22Rv1 (cell line): ENCODE results near the gene FHIT.

Source experiments
- H3K27ac ChIP-seq: fragments of 450-650 bp; 2 replicates; pipeline ENCODE4 v1.5.1; 2017
- ZFX ChIP-seq: fragments of 450-650 bp; IDR thresholded peaks from 2 replicates; pipeline ENCODE4 v1.6.1; 2017; ENCODE audit warnings: antibody characterized with exemption, borderline replicate concordance
- TF ChIP-seq, protein P1 (sequence below): fragments of 450-650 bp; IDR thresholded peaks from 2 replicates; pipeline ENCODE4 v1.5.1; 2017; ENCODE audit warnings: mild to moderate bottlenecking

The FHIT gene

DNA sequence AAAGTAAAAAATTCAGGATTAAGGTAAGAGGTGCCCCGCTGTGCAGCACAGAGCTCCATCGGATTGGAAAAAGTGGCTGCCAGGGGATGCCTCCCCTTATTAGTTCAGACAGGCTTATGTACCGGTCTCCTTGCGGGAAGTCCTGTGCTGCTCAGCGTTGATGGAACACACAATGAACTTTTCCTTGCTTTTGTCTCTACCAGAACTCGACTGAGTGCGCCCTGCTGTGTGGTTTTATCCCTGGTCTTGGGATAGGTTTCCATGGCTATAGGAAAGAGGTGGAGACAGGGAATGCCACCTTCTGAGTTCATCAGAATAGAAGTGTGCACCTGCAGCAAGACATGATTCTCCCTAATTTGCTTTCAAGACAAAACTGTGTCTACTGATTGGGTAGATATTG, 1455.5 kb downstream of the FHIT start:
- no peak for TF ChIP-seq ZFX
- TF ChIP-seq, protein P1, sequence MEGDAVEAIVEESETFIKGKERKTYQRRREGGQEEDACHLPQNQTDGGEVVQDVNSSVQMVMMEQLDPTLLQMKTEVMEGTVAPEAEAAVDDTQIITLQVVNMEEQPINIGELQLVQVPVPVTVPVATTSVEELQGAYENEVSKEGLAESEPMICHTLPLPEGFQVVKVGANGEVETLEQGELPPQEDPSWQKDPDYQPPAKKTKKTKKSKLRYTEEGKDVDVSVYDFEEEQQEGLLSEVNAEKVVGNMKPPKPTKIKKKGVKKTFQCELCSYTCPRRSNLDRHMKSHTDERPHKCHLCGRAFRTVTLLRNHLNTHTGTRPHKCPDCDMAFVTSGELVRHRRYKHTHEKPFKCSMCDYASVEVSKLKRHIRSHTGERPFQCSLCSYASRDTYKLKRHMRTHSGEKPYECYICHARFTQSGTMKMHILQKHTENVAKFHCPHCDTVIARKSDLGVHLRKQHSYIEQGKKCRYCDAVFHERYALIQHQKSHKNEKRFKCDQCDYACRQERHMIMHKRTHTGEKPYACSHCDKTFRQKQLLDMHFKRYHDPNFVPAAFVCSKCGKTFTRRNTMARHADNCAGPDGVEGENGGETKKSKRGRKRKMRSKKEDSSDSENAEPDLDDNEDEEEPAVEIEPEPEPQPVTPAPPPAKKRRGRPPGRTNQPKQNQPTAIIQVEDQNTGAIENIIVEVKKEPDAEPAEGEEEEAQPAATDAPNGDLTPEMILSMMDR: no peak
- H3K27ac ChIP-seq: no peak overlapping the region

- TF ChIP-seq, protein P1: no peak
- TF ChIP-seq ZFX: no peak
Measured at GRCh38 chr3:59793976-59794375, 1457.3 kb downstream of the FHIT start.

DNA sequence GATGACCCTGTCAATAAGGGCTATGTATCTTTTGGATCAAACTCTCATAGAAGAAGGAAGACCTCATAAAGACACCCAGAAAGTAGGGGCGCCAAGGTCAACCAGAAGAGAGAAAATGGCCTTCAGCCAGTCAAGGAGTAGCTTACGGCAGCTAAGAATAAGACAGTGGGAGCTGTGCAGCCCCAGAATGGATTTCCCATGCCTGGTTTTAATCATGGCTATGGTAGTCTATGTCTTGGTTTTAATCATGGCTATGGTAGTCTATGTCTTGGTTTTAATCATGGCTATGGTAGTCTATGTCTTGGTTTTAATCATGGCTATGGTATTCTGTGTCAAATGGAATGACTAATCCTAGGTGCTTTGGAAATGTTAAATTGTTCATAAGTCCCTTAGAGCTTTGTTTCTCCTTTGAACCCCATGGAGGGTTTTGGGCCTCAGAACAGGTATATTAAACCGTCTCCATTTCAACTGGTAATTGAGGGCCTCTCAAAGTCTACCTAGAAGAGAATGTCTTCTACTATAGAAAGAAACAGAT, 1459.4 kb downstream of the FHIT start:
- no peak for TF ChIP-seq ZFX
- TF ChIP-seq, protein P1: no peak

More at GRCh38 chr3:59793976-59794375, 1457.3 kb downstream of the FHIT start:
- H3K27ac ChIP-seq: no peak overlapping the region

DNA sequence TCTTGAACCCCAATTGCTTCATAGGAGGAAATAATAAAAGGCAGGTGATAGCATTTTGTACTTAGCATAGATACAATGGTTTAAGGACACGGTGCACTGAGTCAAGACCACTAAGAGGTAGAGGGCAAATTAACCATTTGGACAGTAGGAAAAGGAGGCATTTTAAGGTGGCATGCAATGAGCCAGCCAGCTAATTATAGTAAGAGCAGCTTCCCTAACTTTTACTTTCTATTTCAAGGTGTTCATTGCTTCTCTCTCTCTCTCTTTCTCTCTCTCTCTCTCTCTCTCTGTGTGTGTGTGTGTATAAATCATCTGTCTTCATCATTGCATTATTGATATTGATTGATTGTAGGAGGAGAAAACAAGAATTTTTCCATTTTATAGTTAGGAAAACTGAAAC, 1461.0 kb downstream of the FHIT start:
- TF ChIP-seq ZFX: no peak
- TF ChIP-seq, protein P1: no peak
- no peak overlapping the region for H3K27ac ChIP-seq

More for the DNA sequence above, 1459.4 kb downstream of the FHIT start:
- H3K27ac ChIP-seq: no peak overlapping the region

GRCh38 chr3:59788801-59789200, 1462.5 kb downstream of the FHIT start:
- H3K27ac ChIP-seq: no peak overlapping the region
- TF ChIP-seq ZFX: no peak
- TF ChIP-seq, protein P1: no peak

GRCh38 chr3:59788133-59788532, 1463.1 kb downstream of the FHIT start:
- no peak overlapping the region for H3K27ac ChIP-seq
- TF ChIP-seq, protein P1: no peak
- TF ChIP-seq ZFX: no peak

DNA sequence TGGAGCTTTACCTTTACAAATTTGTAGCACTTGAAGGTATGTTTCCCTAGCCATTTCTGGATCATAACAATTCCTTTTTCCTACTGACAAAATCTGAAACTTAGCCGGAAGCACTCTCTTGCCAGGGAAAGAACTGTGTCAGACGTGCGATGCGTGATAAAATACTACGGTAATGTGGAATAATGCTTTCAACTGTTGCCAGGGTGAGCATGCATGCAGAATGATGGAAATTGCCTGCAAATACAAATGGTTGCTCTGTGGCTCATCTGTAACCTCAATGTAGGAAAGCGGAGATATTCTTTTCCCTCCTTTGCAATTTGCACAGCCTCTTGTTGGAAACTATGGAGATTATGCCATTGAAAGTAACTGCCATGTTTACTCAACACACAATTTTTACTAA, 1464.9 kb downstream of the FHIT start:
- TF ChIP-seq, protein P1: no peak
- TF ChIP-seq ZFX: no peak
- no peak overlapping the region for H3K27ac ChIP-seq
